Breast epithelium (tissue), 3 donors: ENCODE data around the gene FAT1.

Experiments
- POLR2A ChIP-seq: fragments of 450-650 bp; IDR thresholded peaks from one replicate; pipeline ENCODE4 v1.6.1; 2016; ENCODE audit warnings: antibody characterized with exemption, mild to moderate bottlenecking, moderate library complexity
- POLR2AphosphoS5 ChIP-seq, 3 donors: sonication (generic); formaldehyde crosslinking; IDR thresholded peaks; one replicate each; pipeline ENCODE4 v1.6.1; 2017; ENCODE audit warnings: antibody characterized with exemption in 3 of 3
- TF ChIP-seq, protein P1 (sequence below), 3 donors: fragments of 450-650 bp; IDR thresholded peaks; one replicate each; pipeline ENCODE4 v1.5.1; 2016 to 2017; ENCODE audit warnings: antibody characterized with exemption in 3 of 3, mild to moderate bottlenecking in 3 of 3, moderate library complexity in 3 of 3

DNA sequence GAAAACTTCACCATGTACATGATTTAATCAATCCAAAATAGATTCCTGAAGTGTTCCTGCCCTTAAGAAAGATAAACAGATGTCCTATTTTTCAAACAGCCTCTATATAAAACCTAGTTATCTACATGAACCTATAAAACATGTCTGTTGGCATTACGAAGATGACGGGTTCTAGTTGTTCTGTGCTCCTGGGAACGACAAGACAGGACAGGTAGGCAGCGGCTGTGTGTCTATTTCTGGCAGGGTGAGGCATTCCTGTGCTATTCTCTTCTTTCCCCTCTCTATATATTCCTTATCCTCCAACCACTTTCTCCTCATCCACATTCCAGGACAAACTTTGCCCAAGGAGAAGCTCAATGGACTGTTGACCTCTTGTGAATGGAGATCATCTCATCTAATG is 6.1 kb downstream of the FAT1 start:
- TF ChIP-seq, protein P1, sequence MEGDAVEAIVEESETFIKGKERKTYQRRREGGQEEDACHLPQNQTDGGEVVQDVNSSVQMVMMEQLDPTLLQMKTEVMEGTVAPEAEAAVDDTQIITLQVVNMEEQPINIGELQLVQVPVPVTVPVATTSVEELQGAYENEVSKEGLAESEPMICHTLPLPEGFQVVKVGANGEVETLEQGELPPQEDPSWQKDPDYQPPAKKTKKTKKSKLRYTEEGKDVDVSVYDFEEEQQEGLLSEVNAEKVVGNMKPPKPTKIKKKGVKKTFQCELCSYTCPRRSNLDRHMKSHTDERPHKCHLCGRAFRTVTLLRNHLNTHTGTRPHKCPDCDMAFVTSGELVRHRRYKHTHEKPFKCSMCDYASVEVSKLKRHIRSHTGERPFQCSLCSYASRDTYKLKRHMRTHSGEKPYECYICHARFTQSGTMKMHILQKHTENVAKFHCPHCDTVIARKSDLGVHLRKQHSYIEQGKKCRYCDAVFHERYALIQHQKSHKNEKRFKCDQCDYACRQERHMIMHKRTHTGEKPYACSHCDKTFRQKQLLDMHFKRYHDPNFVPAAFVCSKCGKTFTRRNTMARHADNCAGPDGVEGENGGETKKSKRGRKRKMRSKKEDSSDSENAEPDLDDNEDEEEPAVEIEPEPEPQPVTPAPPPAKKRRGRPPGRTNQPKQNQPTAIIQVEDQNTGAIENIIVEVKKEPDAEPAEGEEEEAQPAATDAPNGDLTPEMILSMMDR (IDR thresholded peaks at IDR 0.05), result no peak
- TF ChIP-seq POLR2A (no peak), POLR2AphosphoS5 (IDR thresholded peaks at IDR 0.05) (no peak)
